NCI-H2196 (cell line): ENCODE results near the gene HHIPL1.

Experiments
- DNase-seq: peaks from one replicate; lab custom pipeline; 2025; ENCODE audit not compliant: unreplicated experiment; lab: John Stamatoyannopoulos, UW

HHIPL1 gene

GRCh38 chr14:99728231-99728920, 83.4 kb downstream of the HHIPL1 start:
- DNase-seq: no peak

GRCh38 chr14:99728981-99729451, 84.1 kb downstream of the HHIPL1 start:
- no peak for DNase-seq
